H1 (cell line): ENCODE data around the gene PRDX2.

Source experiments
- ASH2L ChIP-seq: fragments of 200-600, 300-600 bp; sonication (generic); IDR thresholded peaks from one replicate; pipeline ENCODE4 v1.7.1; 2017; ENCODE audit warnings: low read length
- CBX8 ChIP-seq: fragments of 300-800, 300-1000 bp; sonication (generic); IDR thresholded peaks from 2 replicates; pipeline ENCODE4 v1.7.1; 2016; ENCODE audit warnings: low read depth, low read length, borderline replicate concordance
- EP300 ChIP-seq, 2 experiments: IDR thresholded peaks; 1 replicate in 1 of 2; 2 replicates in 1 of 2; pipeline ENCODE4 v1.6.1; 2011 to 2012; ENCODE audit warnings: low read depth in 2 of 2, low read length in 2 of 2, mild to moderate bottlenecking in 2 of 2, borderline replicate concordance in 1 of 2, inconsistent platforms in 1 of 2, moderate library complexity in 1 of 2
- EZH2 ChIP-seq: fragments of 200-600 bp; sonication (generic); IDR thresholded peaks from 2 replicates; pipeline ENCODE4 v1.7.1; 2012; ENCODE audit warnings: low read depth, mild to moderate bottlenecking, moderate library complexity, low read length, inconsistent platforms; ENCODE audit not compliant: severe bottlenecking
- FOSL1 ChIP-seq: IDR thresholded peaks from 2 replicates; pipeline ENCODE4 v1.6.1; 2011; ENCODE audit warnings: mild to moderate bottlenecking, low read depth, low read length, moderate library complexity; ENCODE audit not compliant: insufficient read depth
- HDAC2 ChIP-seq, 2 experiments: fragments of 300-600 bp in 1 of 2; sonication (generic) in 1 of 2; IDR thresholded peaks; 2 replicates each; pipeline ENCODE4 v1.6.1; 2011 to 2012; ENCODE audit warnings: low read depth in 2 of 2, low read length in 2 of 2, mild to moderate bottlenecking in 2 of 2, moderate library complexity in 2 of 2, borderline replicate concordance in 1 of 2, inconsistent platforms in 1 of 2
- KDM4A ChIP-seq: IDR thresholded peaks from one replicate; pipeline ENCODE4 v1.7.1; 2012; ENCODE audit warnings: low read depth, mild to moderate bottlenecking, moderate library complexity, low read length, inconsistent platforms; ENCODE audit not compliant: severe bottlenecking
- RXRA ChIP-seq: IDR thresholded peaks from 2 replicates; pipeline ENCODE4 v1.6.1; 2011; ENCODE audit warnings: low read depth, mild to moderate bottlenecking, low read length, moderate library complexity; ENCODE audit not compliant: insufficient read depth
- SP1 ChIP-seq: IDR thresholded peaks from 2 replicates; pipeline ENCODE4 v1.6.1; 2011; ENCODE audit warnings: low read depth, low read length
- SRF ChIP-seq: IDR thresholded peaks from 2 replicates; pipeline ENCODE4 v1.6.1; 2011; ENCODE audit warnings: mild to moderate bottlenecking, low read depth, low read length, moderate library complexity
- TAF1 ChIP-seq: IDR thresholded peaks from 2 replicates; pipeline ENCODE4 v1.6.1; 2011; ENCODE audit warnings: mild to moderate bottlenecking, low read depth, low read length
- TEAD4 ChIP-seq: IDR thresholded peaks from 2 replicates; pipeline ENCODE4 v1.6.1; 2012; ENCODE audit warnings: low read depth, low read length, inconsistent platforms, mixed read lengths
- YY1 ChIP-seq: IDR thresholded peaks from 2 replicates; pipeline ENCODE4 v1.6.1; 2011; ENCODE audit warnings: low read depth, mild to moderate bottlenecking, low read length
- TF ChIP-seq, protein P1 (sequence below), 3 experiments: IDR thresholded peaks; 1 replicate in 2 of 3; 2 replicates in 1 of 3; pipeline versions ENCODE4 v1.5.1 to v1.6.1; 2011; ENCODE audit warnings: low read length in 3 of 3, mild to moderate bottlenecking in 3 of 3, inconsistent platforms in 2 of 3, low read depth in 1 of 3, moderate library complexity in 1 of 3; ENCODE audit not compliant: insufficient read depth in 1 of 3; ENCODE audit errors: control extremely low read depth in 1 of 3

DNA sequence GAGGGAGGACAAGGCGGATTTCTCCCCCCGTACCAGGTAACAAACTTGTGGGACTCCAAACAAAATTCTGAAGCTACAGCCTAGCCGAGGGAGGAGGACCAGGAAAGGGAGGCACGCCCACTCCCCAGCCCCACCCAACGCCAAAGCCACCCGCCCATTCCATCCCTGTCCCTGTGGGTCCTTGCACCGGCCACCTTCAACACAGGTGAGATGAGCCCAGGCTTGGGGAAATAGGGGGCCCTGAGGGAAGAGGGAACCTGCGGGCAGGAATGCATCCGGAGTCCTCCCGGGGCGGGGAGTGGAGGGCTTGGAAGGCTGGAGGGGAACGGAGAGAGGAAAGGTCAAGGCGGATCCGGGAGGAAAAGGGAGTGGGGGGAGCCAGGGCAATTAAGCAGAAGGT, 50.0 kb downstream of the PRDX2 start, which contains the start of gene BEST2:
- TF ChIP-seq EP300 (IDR thresholded peaks at IDR 0.05; ENCODE audit: borderline replicate concordance in 1 of 2, low read depth in 2 of 2, low read length in 2 of 2) (no peak), YY1 (no peak), SRF (no peak), FOSL1 (no peak), ASH2L (no peak), TAF1 (0 out of 2 replicates have a peak, but pooled peaks have one; percentile 20), HDAC2 (IDR thresholded peaks at IDR 0.05; ENCODE audit: borderline replicate concordance in 1 of 2, low read depth in 2 of 2, low read length in 2 of 2) (no peak), KDM4A (peak; percentile 47), TEAD4 (0 out of 2 replicates have a peak, but pooled peaks have one; percentile 33), CBX8 (no peak), SP1 (no peak), RXRA (no peak), EZH2 (no peak)
- TF ChIP-seq, protein P1, sequence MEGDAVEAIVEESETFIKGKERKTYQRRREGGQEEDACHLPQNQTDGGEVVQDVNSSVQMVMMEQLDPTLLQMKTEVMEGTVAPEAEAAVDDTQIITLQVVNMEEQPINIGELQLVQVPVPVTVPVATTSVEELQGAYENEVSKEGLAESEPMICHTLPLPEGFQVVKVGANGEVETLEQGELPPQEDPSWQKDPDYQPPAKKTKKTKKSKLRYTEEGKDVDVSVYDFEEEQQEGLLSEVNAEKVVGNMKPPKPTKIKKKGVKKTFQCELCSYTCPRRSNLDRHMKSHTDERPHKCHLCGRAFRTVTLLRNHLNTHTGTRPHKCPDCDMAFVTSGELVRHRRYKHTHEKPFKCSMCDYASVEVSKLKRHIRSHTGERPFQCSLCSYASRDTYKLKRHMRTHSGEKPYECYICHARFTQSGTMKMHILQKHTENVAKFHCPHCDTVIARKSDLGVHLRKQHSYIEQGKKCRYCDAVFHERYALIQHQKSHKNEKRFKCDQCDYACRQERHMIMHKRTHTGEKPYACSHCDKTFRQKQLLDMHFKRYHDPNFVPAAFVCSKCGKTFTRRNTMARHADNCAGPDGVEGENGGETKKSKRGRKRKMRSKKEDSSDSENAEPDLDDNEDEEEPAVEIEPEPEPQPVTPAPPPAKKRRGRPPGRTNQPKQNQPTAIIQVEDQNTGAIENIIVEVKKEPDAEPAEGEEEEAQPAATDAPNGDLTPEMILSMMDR (IDR thresholded peaks at IDR 0.05; ENCODE audit: control extremely low read depth in 1 of 3, insufficient read depth in 1 of 3, low read depth in 1 of 3, low read length in 3 of 3): no peak
